Measurements from ENCODE around the gene AFF3. TPM values are rescaled to one million over a fixed set of nuclear protein-coding genes. Genes with fewer than 3 reads are reported as not detected.

The AFF3 gene
- total RNA-seq, 1 experiment from 2014 or later = 0.61 TPM

DNA sequence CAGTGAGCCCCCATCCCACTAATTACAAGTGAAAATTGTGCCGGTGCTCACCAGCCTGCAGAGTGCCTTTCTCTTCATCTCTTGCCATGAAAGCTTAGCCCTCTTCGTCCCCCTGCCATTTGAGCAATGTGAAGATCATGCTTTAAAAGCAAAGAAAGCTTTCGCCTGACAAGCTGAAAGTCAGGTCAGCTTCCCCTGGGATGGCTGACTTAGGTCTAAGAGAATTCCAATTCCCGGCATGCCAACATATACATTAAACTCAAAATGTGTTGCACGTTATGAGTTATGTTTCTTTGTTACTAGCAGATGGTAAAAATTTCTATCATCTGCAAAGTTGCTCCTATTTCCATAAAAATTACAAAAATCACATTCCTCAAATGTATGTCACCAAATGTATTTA lies 129.8 kb downstream of the AFF3 start:
- intact Hi-C loops (cut with micrococcal nuclease) = no loop called here
- ChIA-PET CTCF (no interaction called here), RAD21 (ENCODE audit: low non-redundant PET in 1 of 2, low total read pairs in 2 of 2, uncharacterized antibody in 2 of 2, unreplicated experiment in 2 of 2) (no interaction called here), POLR2A (no interaction called here)
- H3K79me2 ChIP-seq (ENCODE audit: insufficient read depth, low read length) = no peaks in the 10 kb centered on the region
- H3K9ac ChIP-seq (ENCODE audit: low read length) = no peak overlapping the region
- no peak for ATAC-seq
- H3K9me2 ChIP-seq (ENCODE audit: insufficient read depth) = no peaks in the 10 kb centered on the region
- peaks cover 47% of the 10 kb centered on the region for H3K27me3 ChIP-seq (ENCODE audit: insufficient read depth, low read length)
- no peaks in the 10 kb centered on the region for H3K9me3 ChIP-seq (ENCODE audit: control insufficient read depth in 1 of 2, insufficient read depth in 1 of 2, low read depth in 1 of 2, low read length in 2 of 2)
- no peak for DNase-seq (ENCODE audit: low read depth, low spot score)
- no peak overlapping the region for H3K4me2 ChIP-seq (ENCODE audit: low read length)
- TF ChIP-seq, protein P1, sequence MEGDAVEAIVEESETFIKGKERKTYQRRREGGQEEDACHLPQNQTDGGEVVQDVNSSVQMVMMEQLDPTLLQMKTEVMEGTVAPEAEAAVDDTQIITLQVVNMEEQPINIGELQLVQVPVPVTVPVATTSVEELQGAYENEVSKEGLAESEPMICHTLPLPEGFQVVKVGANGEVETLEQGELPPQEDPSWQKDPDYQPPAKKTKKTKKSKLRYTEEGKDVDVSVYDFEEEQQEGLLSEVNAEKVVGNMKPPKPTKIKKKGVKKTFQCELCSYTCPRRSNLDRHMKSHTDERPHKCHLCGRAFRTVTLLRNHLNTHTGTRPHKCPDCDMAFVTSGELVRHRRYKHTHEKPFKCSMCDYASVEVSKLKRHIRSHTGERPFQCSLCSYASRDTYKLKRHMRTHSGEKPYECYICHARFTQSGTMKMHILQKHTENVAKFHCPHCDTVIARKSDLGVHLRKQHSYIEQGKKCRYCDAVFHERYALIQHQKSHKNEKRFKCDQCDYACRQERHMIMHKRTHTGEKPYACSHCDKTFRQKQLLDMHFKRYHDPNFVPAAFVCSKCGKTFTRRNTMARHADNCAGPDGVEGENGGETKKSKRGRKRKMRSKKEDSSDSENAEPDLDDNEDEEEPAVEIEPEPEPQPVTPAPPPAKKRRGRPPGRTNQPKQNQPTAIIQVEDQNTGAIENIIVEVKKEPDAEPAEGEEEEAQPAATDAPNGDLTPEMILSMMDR (IDR thresholded peaks at IDR 0.05 in 2 of 3, conservative IDR thresholded peaks at IDR 0.05 in 1 of 3; ENCODE audit: borderline replicate concordance in 1 of 3, insufficient read depth in 1 of 3, low read depth in 2 of 3, low read length in 2 of 3) = no peak
- TF ChIP-seq, protein P2, sequence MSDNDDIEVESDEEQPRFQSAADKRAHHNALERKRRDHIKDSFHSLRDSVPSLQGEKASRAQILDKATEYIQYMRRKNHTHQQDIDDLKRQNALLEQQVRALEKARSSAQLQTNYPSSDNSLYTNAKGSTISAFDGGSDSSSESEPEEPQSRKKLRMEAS (IDR thresholded peaks at IDR 0.05) = no peak
- no peak for TF ChIP-seq EZH2 (IDR thresholded peaks at IDR 0.05)
- no peaks in the 10 kb centered on the region for H4K20me1 ChIP-seq (ENCODE audit: insufficient read depth)
- no TSS peak for BruUV-seq (replicated peaks)
- peaks cover 0 to 3% of the 10 kb centered on the region in 2 experiments; a peak in 1 of 4 replicates for H3K4me1 ChIP-seq (ENCODE audit: control insufficient read depth in 1 of 2, insufficient read depth in 2 of 2, low read length in 2 of 2)
- H3K36me3 ChIP-seq (ENCODE audit: control insufficient read depth in 1 of 2, insufficient read depth in 2 of 2, low read length in 2 of 2) = no peaks in the 10 kb centered on the region
- H3K4me3 ChIP-seq (replicated peaks in 1 of 2; ENCODE audit: low read depth in 1 of 2, low read length in 2 of 2) = no peak overlapping the region
- H2AFZ ChIP-seq (ENCODE audit: low read depth, low read length, poor library complexity, severe bottlenecking) = no peak overlapping the region
- H3K27ac ChIP-seq (ENCODE audit: low read depth, low read length) = no peak overlapping the region

DNA sequence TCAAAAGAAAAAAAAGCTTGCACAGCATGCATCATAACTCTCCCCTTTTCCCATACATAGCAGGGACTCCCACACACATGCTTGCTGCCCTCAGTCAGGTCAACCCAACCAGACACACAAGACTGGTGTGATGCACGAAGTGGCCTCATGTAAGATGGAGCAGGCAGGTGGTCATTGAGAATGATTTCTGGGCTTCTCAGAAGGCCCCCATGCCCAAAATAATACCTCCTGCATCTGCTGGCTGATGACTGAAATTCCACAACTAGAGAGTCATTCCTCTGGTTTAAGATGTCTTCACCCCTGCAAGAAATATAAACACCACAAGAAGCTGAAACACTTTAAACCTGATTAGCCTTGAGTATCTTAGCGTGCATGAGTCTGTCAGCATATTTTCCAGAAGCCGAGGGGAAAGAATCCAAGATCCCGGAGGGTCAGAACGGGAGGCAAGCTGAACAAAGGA lies 131.1 kb downstream of the AFF3 start:
- H3K9me2 ChIP-seq (ENCODE audit: insufficient read depth) = no peaks in the 10 kb centered on the region
- intact Hi-C loops (cut with micrococcal nuclease) = no loop called here

More for the DNA sequence above, 131.1 kb downstream of the AFF3 start:
- H3K27ac ChIP-seq (ENCODE audit: low read depth, low read length) = no peak overlapping the region
- ChIA-PET POLR2A (no interaction called here), RAD21 (ENCODE audit: low non-redundant PET in 1 of 2, low total read pairs in 2 of 2, uncharacterized antibody in 2 of 2, unreplicated experiment in 2 of 2) (no interaction called here), CTCF (no interaction called here)
- no peaks in the 10 kb centered on the region for H3K79me2 ChIP-seq (ENCODE audit: insufficient read depth, low read length)
- no peaks in the 10 kb centered on the region for H3K36me3 ChIP-seq (ENCODE audit: control insufficient read depth in 1 of 2, insufficient read depth in 2 of 2, low read length in 2 of 2)
- no TSS peak for BruUV-seq (replicated peaks)
- TF ChIP-seq CEBPB (IDR thresholded peaks at IDR 0.05; ENCODE audit: low read depth) (no peak), TCF7L2 (IDR thresholded peaks at IDR 0.05; ENCODE audit: borderline replicate concordance, extremely low read depth, insufficient read depth, insufficient read length) (no peak), JUND (IDR thresholded peaks at IDR 0.05) (no peak), ZFX (IDR thresholded peaks at IDR 0.05) (no peak)
- TF ChIP-seq, protein P1 (IDR thresholded peaks at IDR 0.05 in 2 of 3, conservative IDR thresholded peaks at IDR 0.05 in 1 of 3; ENCODE audit: borderline replicate concordance in 1 of 3, insufficient read depth in 1 of 3, low read depth in 2 of 3, low read length in 2 of 3) = no peak
- peaks cover 56% of the 10 kb centered on the region for H3K27me3 ChIP-seq (ENCODE audit: insufficient read depth, low read length)
- H4K20me1 ChIP-seq (ENCODE audit: insufficient read depth) = no peaks in the 10 kb centered on the region
- H3K4me3 ChIP-seq (replicated peaks in 1 of 2; ENCODE audit: low read depth in 1 of 2, low read length in 2 of 2) = no peak overlapping the region
- no peak overlapping the region for H3K9ac ChIP-seq (ENCODE audit: low read length)
- H2AFZ ChIP-seq (ENCODE audit: low read depth, low read length, poor library complexity, severe bottlenecking) = no peak overlapping the region
- peaks cover 0 to 3% of the 10 kb centered on the region in 2 experiments; a peak in 1 of 4 replicates for H3K4me1 ChIP-seq (ENCODE audit: control insufficient read depth in 1 of 2, insufficient read depth in 2 of 2, low read length in 2 of 2)
- DNase-seq (ENCODE audit: low read depth, low spot score) (no peak), ATAC-seq (no peak)
- H3K4me2 ChIP-seq (ENCODE audit: low read length) = no peak overlapping the region
- H3K9me3 ChIP-seq (ENCODE audit: control insufficient read depth in 1 of 2, insufficient read depth in 1 of 2, low read depth in 1 of 2, low read length in 2 of 2) = no peaks in the 10 kb centered on the region

Measured in HCT116 (cell line).